ENCODE data around the gene FGR.

Gene FGR

GRCh38 chr1:27588256-27589232 is 46.4 kb downstream of the FGR start:
- no peak for DNase-seq
- H3K9me3 Mint-ChIP-seq = no peaks in the 10 kb centered on the region
- H3K36me3 Mint-ChIP-seq (ENCODE audit: low read depth) = no peaks in the 10 kb centered on the region
- H3K4me3 Mint-ChIP-seq = no peak overlapping the region
- no peak for ATAC-seq
- H3K27me3 Mint-ChIP-seq = no peaks in the 10 kb centered on the region
- H3K27ac Mint-ChIP-seq = no peak overlapping the region
- no peaks in the 10 kb centered on the region for H3K4me1 Mint-ChIP-seq

DNA sequence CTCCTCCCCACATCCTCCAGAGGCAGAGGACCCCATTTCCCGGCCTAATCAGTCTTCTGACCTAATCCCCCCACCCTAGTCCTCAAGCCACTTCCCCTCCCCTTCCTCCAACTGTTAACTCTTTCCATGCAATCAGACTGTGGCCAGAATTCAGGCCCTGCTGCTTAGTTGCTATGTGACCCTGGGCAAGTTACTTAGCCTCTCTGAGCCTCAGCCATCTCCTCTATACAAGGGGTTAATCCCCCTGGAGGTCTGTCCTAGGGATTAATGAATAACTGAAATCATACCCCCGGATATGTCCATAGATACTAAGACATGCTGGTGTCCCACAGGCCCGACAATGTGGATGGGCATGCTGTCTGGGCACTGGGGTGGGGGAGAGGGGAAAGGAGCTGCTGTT is 49.3 kb downstream of the FGR start:
- DNase-seq = no peak
- Mint-ChIP-seq H3K27ac (no peak overlapping the region), H3K4me1 (no peaks in the 10 kb centered on the region), H3K9me3 (no peaks in the 10 kb centered on the region), H3K4me3 (no peak overlapping the region), H3K36me3 (ENCODE audit: low read depth) (no peaks in the 10 kb centered on the region), H3K27me3 (no peaks in the 10 kb centered on the region)
- ATAC-seq = no peak

DNA sequence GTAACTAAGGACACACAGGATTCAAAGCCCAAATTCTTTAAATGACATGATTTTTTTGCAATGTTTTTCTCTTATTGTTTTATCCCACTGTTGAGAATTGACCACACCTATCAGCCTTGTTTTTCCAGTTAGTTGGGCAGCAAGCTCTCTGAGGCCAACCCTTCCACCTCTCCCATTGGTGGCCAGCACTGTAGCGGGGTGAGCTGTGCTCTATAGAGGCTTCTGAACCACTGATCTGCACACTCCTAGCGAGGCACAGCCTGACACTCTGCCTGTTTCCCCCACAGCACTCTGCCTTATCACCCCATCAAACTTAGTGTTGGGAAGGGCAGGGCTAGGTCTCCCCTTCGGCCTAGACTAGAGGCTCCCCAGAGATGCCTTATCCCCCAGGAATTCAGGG is 50.5 kb downstream of the FGR start:
- no peak overlapping the region for H3K4me3 Mint-ChIP-seq
- DNase-seq = no peak
- peaks cover 2% of the 10 kb centered on the region for H3K4me1 Mint-ChIP-seq
- no peaks in the 10 kb centered on the region for H3K36me3 Mint-ChIP-seq (ENCODE audit: low read depth)
- ATAC-seq = no peak
- no peaks in the 10 kb centered on the region for H3K9me3 Mint-ChIP-seq
- H3K27me3 Mint-ChIP-seq = no peaks in the 10 kb centered on the region
- no peak overlapping the region for H3K27ac Mint-ChIP-seq

DNA sequence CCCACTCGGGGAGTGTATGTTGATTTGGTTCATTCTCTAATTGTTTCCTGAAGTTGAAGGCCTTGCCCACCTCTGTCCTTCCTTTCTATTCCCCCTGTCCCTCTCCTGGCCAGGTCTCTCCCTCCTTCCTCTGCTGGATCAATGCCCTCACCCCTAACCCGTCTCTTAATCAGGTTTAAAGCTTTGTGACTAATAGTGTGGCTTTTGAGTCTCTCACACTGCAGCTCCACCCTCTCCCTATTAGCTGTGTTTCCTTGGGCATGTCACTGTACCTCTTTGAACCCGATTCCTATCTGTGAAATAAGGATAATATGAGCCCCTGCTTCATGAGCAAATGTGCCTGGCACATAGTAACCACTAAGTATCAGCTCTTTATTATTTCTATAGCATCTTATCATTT is 51.5 kb downstream of the FGR start:
- Mint-ChIP-seq H3K27ac (no peak overlapping the region), H3K36me3 (ENCODE audit: low read depth) (no peaks in the 10 kb centered on the region), H3K4me3 (no peak overlapping the region), H3K9me3 (no peaks in the 10 kb centered on the region), H3K27me3 (no peaks in the 10 kb centered on the region), H3K4me1 (peaks cover 7% of the 10 kb centered on the region)
- DNase-seq (no peak), ATAC-seq (no peak)

GRCh38 chr1:27581823-27582243 is 53.2 kb downstream of the FGR start:
- no peak for ATAC-seq
- Mint-ChIP-seq H3K4me3 (no peak overlapping the region), H3K27me3 (no peaks in the 10 kb centered on the region), H3K9me3 (no peaks in the 10 kb centered on the region), H3K36me3 (ENCODE audit: low read depth) (no peaks in the 10 kb centered on the region), H3K27ac (no peak overlapping the region), H3K4me1 (peaks cover 7% of the 10 kb centered on the region)
- no peak for DNase-seq

GRCh38 chr1:27577504-27578188 is 57.3 kb downstream of the FGR start:
- DNase-seq (no peak), ATAC-seq (no peak)
- no peaks in the 10 kb centered on the region for H3K9me3 Mint-ChIP-seq
- H3K27ac Mint-ChIP-seq = no peak overlapping the region
- H3K4me1 Mint-ChIP-seq = peaks cover 14% of the 10 kb centered on the region
- H3K27me3 Mint-ChIP-seq = no peaks in the 10 kb centered on the region
- no peaks in the 10 kb centered on the region for H3K36me3 Mint-ChIP-seq (ENCODE audit: low read depth)
- H3K4me3 Mint-ChIP-seq = no peak overlapping the region

- Mint-ChIP-seq H3K27ac (no peak overlapping the region), H3K9me3 (no peaks in the 10 kb centered on the region), H3K4me1 (peaks cover 17% of the 10 kb centered on the region), H3K4me3 (no peak overlapping the region), H3K36me3 (ENCODE audit: low read depth) (no peaks in the 10 kb centered on the region), H3K27me3 (no peaks in the 10 kb centered on the region)
- no peak for ATAC-seq
- no peak for DNase-seq
These were observed 58.2 kb downstream of the FGR start for GRCh38 chr1:27576806-27577227.

GRCh38 chr1:27575840-27576331 is 59.1 kb downstream of the FGR start:
- no peaks in the 10 kb centered on the region for H3K27me3 Mint-ChIP-seq
- no peak overlapping the region for H3K27ac Mint-ChIP-seq
- no peaks in the 10 kb centered on the region for H3K36me3 Mint-ChIP-seq (ENCODE audit: low read depth)
- ATAC-seq (no peak), DNase-seq (no peak)
- H3K4me1 Mint-ChIP-seq = peaks cover 17% of the 10 kb centered on the region
- H3K9me3 Mint-ChIP-seq = no peaks in the 10 kb centered on the region
- no peak overlapping the region for H3K4me3 Mint-ChIP-seq

DNA sequence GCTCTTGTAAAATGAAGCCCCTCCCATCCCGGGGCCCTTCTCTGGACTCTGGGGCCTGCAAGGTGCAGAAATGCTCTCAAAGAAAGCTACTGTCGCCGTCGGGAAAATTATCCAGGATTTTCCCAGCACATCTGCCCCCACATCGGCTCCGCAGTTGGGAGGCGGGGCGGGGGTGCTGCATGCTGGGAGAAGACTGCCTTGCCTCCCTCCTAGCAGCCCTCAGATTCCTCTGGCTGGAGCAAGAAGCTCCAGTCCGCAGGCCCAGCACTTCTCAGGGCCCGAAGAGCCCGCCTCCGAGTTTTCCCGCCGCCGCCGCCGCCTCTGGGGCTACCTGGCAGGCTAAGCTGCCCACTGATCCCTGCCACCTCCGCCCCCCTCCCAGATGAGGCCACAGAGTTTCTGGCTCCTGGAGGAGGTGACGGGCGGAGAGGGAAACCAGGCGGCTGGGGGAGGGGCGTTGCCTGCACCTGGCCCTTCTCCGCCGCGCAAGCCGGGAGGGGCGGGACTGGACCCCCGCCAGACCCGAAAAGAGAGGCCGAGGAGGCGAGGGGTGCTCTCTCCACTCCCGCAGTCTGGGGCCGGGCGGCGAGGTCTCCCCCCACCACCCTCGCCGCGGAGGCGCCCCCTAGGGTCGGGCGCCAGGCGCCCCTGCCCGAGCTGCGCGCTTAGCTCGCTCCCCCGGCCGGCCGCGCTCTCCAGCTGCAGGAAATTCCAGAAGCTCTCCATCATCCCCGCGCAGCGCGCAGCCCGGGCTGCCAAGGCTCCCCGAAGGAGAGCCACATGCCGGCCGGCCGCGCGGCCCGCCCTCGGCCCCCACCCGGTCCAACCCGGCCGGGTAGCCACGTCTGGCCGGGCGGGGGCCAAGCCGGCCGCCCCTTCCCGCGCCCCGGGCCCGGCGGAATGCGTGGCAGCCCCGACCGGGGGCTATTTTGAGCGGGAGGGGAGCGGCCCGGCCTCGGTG is 59.8 kb downstream of the FGR start:
- DNase-seq (no peak), ATAC-seq (no peak)
- Mint-ChIP-seq H3K36me3 (ENCODE audit: low read depth) (no peaks in the 10 kb centered on the region), H3K9me3 (no peaks in the 10 kb centered on the region), H3K27me3 (no peaks in the 10 kb centered on the region), H3K27ac (no peak overlapping the region), H3K4me3 (no peak overlapping the region), H3K4me1 (peaks cover 15% of the 10 kb centered on the region)

DNA sequence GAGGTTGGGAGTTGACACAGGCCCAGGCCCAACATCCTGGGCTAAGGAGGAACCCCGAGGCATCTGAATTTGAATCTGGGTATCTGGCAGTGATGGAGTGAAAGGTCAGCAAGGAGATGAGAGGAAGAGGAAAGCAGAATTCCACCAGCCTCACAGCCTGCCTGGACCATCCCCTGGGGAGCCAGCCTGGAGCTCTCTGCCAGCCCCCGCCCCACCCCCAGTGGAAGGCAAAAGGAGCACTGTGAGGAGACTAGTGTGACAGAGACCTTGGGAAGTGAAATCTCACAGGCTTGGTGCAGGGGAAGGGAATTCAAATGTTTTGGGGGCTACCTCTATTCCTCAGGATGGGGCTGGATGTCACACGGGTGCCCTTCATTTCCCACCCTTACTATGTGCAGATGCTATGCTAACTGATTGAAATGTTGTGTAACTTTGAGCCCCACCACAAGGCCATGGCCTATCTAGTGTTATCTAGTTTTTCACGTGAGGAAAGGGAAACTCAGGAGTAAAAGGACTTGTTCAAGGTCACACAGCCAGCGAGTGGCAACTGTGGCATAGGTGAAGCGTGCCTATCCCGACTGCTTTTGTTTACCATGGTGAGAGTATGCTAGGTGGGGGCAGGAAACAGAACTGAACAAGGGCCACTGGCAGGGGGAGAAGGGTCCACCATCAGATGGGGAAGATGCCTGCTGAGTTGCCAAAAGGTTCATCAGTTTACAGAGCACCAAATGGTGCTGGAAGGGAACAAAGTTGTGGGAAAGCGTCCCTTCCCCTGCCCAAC is 60.8 kb downstream of the FGR start:
- peaks cover 15% of the 10 kb centered on the region for H3K4me1 Mint-ChIP-seq
- no peaks in the 10 kb centered on the region for H3K36me3 Mint-ChIP-seq (ENCODE audit: low read depth)
- no peaks in the 10 kb centered on the region for H3K9me3 Mint-ChIP-seq
- no peak overlapping the region for H3K27ac Mint-ChIP-seq
- H3K27me3 Mint-ChIP-seq = no peaks in the 10 kb centered on the region
- DNase-seq (no peak), ATAC-seq (no peak)
- no peak overlapping the region for H3K4me3 Mint-ChIP-seq

DNA sequence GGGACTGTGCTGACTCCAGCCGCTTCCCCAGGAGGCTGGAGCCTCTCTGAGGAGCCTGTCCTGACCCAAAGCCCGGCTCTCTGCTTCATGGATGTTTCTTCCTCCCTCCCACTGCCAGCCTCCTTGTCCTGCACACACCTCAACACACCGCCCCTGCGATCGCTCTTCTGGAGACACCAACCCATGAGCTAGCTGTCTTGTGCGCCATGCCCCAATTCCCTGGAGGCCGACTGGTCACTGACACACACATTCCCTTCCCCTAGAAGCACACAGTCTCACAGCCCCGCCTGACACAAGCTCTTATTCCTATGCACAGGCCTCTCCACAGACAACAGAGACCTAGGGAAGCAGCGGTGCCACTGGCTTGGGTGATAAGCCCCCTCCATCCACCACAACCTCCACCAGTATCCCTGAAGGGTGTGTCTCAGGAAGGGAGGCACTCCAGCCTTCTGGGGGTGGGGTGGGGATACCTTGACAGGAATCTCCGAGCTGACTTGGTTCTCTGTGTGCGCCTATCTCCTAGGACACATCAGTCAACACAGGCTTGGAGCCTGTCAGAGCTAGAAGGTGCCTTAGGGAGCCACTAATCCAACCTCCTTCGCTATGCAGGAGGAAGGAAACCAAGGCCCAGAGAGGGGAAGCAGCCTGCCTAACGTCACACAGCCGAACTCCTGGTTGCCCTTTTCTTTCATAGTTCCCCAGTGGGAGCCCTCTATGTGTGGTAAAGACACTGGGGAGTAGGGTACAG is 62.1 kb downstream of the FGR start:
- Mint-ChIP-seq H3K27ac (no peak overlapping the region), H3K27me3 (no peaks in the 10 kb centered on the region)
- ATAC-seq = no peak

DNA sequence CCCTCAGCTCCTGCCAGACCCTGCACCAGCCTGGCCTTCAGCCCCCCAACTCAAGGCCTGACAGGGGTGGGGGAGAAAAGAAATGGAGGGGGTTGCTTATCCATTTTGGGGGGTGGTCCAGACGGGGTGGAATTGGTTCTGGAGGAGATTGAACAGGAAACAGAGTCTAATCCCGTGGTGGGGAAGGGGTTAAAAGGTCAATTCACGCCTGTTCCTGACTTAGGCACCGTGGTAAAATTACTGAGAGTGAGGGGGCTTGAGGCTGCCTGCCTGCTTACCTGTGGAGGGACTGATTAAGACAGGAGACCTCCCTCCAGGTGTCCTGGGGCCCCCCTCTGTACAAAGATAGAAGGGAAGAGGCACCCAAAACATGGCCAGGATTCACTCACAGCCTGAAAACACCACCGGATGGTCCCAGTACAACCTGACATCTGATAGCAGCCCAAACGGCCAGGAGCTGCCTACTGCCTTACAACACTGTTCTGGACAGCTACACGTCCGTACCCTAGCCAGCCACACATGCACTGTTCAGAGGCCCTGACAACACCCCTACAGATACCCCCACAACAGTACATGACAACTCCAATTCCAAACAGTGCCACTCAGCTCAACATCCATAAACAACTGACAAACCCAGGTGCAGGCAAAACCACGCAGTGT is 62.8 kb downstream of the FGR start:
- H3K36me3 Mint-ChIP-seq (ENCODE audit: low read depth) = no peaks in the 10 kb centered on the region
- H3K27me3 Mint-ChIP-seq = no peaks in the 10 kb centered on the region
- DNase-seq (no peak), ATAC-seq (no peak)
- no peaks in the 10 kb centered on the region for H3K9me3 Mint-ChIP-seq
- no peak overlapping the region for H3K4me3 Mint-ChIP-seq
- H3K27ac Mint-ChIP-seq = no peak overlapping the region
- H3K4me1 Mint-ChIP-seq = peaks cover 24% of the 10 kb centered on the region

More for the DNA sequence above, 62.1 kb downstream of the FGR start:
- H3K4me3 Mint-ChIP-seq = no peak overlapping the region
- H3K4me1 Mint-ChIP-seq = peaks cover 19% of the 10 kb centered on the region
- no peak for DNase-seq
- no peaks in the 10 kb centered on the region for H3K9me3 Mint-ChIP-seq
- H3K36me3 Mint-ChIP-seq (ENCODE audit: low read depth) = no peaks in the 10 kb centered on the region
